GM18511 (cell line): ENCODE data around the gene HYDIN.
"Not testable (repeated sequence)": the region's sequence is repeated elsewhere in the genome, so short reads cannot be mapped to it uniquely, and the experiment has no call there.

Source experiments
- ATAC-seq: cut with Tn5 transposase; IDR thresholded peaks from one replicate; pipeline ENCODE4 v1.9.1; 2021; ENCODE audit warnings: mild to moderate bottlenecking, moderate library complexity; ENCODE audit not compliant: unreplicated experiment

The HYDIN gene

DNA sequence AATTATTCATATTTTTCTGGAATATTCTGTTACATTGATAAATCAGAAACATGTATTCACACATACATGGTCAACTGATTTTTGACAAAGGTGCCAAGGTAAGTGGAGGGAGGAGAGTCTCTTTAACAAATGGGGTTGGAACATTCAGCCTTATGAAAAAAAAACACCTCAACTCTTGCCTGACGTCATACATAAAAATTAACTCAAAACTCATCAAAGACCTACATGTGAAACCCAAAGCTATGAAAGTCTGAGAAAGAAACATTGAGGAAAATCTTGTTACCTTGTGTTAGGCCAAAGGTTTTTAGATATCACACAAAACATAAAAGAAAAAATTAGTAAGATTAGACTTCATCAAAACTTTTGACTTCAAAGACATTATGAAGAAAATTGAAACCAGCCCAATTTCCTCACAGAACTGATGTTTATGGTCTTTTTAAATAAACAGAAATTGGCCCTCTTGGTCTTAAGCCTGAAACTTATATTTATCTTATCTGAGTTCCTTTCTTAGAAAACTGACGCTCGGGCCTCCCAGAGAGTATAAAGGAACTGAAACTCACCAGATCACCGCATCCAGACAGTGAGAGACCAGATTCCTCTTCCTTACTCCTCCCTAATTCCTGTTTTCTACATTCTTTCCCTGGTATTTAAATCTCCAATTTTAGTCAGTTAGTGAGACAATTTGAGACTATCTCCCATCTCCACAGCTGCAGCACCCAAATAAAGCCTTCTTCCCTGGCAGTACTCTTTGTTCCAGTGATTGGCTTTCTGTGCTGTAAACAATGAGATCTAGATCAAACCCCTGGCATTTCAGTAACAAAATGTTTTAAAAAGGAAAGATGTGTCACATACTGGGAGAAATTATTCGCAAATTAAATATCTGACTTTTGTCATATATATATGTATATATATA, 4.0 kb downstream of the HYDIN start:
- ATAC-seq = no peak

DNA sequence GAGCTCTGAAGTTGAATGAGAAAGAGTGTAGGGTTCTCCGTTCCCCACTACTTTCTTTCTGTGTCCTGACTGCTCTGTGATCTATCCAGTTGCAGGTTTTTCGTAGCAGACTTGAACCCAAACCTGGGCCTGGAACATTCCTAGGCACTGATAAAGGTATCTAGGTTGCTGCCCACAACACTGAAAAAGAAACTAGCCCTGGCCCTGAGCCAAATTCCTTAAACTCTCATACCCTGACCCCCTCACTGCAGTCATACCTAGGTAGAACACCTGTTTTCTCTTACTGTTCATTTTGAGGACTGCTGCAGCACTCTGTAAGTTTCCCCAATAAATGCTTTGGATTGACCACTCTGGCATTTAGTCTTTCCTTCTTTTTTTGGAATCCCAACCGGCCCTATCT, 5.4 kb downstream of the HYDIN start:
- no peak for ATAC-seq

DNA sequence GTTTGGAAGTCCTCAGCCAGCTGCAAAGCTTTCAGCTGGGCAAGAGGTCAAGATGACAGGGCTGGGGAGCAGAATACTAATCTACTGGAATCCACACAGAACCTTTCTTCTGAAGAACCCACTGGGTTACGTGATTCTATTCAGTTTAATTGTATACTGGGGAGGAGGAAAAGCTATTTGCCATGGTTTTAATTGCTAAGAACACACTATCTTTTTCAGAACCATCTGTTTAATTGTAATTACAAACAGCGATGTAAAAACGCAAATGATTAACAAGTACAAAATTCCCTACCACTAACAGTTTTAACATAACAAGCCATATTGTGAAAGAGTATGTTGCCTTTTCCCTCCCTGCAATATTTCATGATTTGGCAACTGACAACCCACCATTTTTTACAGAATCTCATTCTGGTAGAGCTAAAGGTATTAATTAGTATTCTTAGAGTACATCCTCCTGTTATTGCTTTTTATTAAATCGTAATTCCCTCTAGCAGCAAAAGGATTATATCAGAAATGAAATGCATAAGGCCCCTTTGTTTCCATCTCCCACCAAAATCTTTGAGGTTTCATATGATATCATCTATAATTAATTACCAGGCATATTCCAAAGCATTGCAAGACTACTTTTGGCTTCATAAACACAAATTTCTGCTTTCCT, 12.1 kb downstream of the HYDIN start:
- no peak for ATAC-seq

- ATAC-seq = no peak
Measured at GRCh38 chr16:71217506-71217905, 13.0 kb downstream of the HYDIN start.

DNA sequence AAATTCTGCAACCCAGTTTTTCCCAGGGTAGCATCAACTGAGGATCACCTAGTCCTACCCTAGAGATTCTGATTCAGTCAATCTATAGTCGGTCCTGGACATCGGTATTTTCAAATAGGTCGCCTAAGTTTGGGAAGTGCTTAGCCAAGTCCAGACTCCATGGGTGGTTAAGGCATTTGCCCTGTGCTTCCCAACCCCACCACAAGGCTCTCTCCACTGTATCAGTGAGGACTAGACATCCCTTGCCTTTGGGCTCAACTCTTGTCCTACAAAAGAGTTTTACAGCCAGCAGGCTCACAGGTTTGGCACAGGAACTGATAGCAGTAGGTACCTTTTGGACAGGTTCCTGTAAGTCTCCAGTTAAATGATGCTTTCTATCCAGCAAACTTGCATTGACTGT, 13.8 kb downstream of the HYDIN start:
- ATAC-seq = no peak

- no peak for ATAC-seq
Measured at GRCh38 chr16:71214746-71215381, 15.7 kb downstream of the HYDIN start.

GRCh38 chr16:71205482-71206131, 24.9 kb downstream of the HYDIN start:
- ATAC-seq = no peak

- ATAC-seq = no peak
Measured at GRCh38 chr16:71203631-71204030, 26.9 kb downstream of the HYDIN start.

GRCh38 chr16:71201556-71201955, 29.0 kb downstream of the HYDIN start:
- ATAC-seq = no peak

DNA sequence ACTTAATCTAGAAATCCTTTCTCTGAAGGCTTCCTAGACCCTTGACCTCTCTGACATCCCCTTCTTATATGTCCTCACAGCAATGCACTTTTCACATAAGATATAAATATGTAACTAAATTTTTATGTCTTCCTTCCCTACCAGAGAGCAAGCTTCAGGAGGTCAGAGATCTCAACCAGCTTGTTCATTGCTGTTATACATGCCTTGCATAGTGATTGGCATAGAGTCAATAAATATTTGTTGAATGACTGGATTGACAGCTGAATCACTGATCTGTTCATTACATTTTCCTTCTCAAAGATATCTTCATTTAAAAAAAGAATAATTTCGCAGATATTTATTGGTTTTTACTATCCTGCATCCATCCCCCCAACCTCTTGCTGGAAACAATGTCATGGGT, 29.5 kb downstream of the HYDIN start:
- no peak for ATAC-seq

DNA sequence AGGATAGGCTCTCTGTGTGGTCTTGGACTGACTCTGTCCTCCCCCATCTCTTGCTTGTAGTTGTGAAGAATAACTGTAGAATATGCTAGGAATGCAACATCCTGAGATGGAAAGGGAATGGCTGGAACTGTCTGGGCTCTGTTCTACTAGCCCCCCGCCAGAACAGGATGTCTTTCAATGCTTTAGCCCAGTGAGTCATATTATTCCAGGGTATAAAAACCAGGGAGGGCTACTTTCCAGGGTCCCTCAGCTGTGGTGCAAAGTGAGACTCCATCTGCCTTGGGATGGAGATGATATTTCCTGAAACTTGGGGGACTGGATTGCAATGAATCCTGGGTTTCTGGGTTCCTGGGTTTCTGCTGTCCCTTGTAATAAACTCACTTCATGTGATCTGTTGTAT, 32.1 kb downstream of the HYDIN start:
- ATAC-seq = no peak

DNA sequence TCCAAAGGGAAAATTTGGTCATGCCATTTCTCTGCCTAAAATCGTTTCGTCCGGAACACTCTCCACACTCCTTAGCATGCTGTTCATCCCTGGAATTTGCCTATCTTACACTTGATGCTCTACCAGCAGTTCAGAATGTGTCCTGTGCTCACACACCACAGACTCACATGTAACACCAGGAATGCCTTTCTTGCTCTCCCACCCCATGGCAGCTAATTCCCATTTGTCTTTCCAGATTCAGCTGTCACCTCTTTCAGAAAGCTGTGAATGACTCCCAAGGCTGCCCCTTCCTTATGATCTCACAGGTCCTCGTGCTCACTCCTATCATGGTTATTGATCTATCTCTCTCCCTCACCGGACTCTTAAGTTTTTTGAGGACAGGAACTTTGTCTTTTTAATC, 38.1 kb downstream of the HYDIN start:
- ATAC-seq = no peak

- no peak for ATAC-seq
Measured at GRCh38 chr16:71188956-71189712, 41.4 kb downstream of the HYDIN start.

DNA sequence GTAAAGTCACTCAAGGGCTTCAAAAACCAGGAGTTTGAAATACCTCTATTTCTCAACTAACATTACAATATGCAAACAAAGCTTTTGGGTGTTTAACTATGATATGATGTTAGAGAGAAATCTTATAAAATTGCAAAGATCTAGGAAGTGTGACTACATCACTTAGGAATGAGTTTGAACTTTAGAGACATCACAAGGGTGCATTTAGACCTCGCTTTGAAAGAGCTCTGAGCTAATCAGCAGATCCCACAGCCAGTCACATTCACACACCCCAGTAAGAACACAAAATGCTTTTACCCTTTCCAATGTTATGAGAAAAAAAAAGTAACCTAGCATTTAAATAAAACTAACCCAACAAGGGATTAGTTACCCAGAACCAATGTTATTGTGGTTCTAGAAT, 45.2 kb downstream of the HYDIN start:
- no peak for ATAC-seq

GRCh38 chr16:71179569-71179968, 51.0 kb downstream of the HYDIN start:
- ATAC-seq = no peak

GRCh38 chr16:71172481-71173207, 57.9 kb downstream of the HYDIN start:
- ATAC-seq = no peak

DNA sequence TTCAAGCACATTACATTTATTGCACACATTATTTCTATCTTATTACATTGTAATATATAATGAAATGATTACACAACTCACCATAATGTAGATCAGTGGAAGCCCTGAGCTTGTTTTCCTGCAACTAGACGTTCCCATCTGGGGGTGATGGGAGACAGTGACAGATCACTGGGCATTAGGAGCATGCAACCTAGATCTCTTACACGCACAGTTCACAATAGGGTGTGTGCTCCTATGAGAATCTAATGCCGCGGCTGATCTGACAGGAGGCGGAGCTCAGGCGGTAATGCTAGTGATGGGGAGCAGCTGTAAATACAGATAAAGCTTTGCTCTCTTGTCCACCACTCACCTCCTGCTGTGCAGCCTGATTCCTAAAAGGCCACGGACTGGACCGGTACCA, 69.5 kb downstream of the HYDIN start:
- not testable (repeated sequence) for ATAC-seq

- not testable (repeated sequence) for ATAC-seq
Measured at GRCh38 chr16:71157278-71157677, 73.2 kb downstream of the HYDIN start.

DNA sequence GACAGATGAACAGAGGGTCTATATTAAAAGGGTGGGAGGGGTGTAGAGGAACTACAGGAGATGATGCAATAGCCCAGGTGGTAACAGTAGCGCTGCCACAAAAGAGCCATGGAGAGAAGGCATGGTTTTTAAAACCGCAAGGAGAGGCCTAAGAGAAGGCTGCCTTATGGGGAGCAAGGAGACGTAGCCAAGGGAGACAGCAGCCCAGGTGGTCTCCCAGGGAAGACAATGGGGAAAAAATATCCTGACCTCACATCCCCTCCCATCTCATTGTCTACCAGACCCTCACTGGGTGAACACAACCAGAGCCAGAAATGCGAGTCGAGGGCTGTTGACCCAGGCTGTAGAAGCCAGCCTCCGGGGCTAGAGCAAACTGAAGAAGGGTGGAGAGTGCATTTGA, 77.2 kb downstream of the HYDIN start:
- not testable (repeated sequence) for ATAC-seq

GRCh38 chr16:71151654-71152053, 78.9 kb downstream of the HYDIN start:
- not testable (repeated sequence) for ATAC-seq
